ENCODE measurements around the gene SWAP70.

DNA sequence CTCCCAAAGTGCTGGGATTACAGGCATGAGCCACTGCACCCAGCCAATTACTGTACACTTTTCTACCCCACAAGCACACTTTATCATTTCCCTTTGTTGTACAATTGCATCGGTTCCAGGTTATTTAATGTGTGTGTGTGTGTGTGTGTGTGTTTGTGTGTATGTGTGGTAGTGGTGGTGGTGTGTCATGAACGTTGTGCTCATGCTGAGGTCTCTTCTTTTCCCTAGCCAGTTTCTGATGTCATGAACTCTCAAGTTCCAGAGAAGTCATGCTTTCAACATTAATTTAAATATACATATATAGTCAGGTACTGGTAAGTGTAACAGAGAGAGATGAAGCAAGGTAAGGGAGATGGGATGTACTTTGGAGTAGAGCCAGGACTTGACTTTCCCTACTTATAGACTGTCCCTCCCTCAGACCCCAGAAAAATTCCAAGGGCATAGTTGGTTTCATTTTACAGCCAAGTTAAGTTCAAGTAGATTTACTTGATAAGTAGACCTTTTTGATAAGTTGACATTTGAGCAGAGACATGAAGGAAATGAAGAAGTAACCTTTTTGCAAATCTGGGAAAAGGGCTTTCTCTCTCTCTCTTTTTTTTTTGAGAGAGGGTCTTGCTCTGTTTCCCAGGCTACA is 47.7 kb upstream of the SWAP70 start:
- TF ChIP-seq NR4A1 (CRISPR knock-in tag; IDR thresholded peaks at IDR 0.05) = no peak
- no peak for TF ChIP-seq NR4A1 (tag; IDR thresholded peaks at IDR 0.05)
- TF ChIP-seq ZNF133 (CRISPR knock-in tag; IDR thresholded peaks at IDR 0.05) = no peak
- TF ChIP-seq FOXM1 (IDR thresholded peaks at IDR 0.05; ENCODE audit: low read depth) = no peak
- TF ChIP-seq FOXM1 (CRISPR knock-in tag; IDR thresholded peaks at IDR 0.05; ENCODE audit: low read depth) = no peak
- TF ChIP-seq KDM1A (IDR thresholded peaks at IDR 0.05) = no peak
- TF ChIP-seq, protein P1, sequence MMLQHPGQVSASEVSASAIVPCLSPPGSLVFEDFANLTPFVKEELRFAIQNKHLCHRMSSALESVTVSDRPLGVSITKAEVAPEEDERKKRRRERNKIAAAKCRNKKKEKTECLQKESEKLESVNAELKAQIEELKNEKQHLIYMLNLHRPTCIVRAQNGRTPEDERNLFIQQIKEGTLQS (IDR thresholded peaks at IDR 0.05) = no peak
- TF ChIP-seq, protein P1 (CRISPR knock-in tag; conservative IDR thresholded peaks at IDR 0.05) = no peak
- no peak for TF ChIP-seq EP300 (IDR thresholded peaks at IDR 0.05; ENCODE audit: low read length)
- no peak for TF ChIP-seq PHB2 (IDR thresholded peaks at IDR 0.05; ENCODE audit: low read depth)
- no peak for TF ChIP-seq TAF1 (IDR thresholded peaks at IDR 0.05; ENCODE audit: control insufficient read depth, extremely low read depth, insufficient read depth, low read length, severe bottlenecking)
- TF ChIP-seq ZFX (CRISPR knock-in tag; IDR thresholded peaks at IDR 0.05) = no peak

Measured in K562 (cell line).